Prostate gland (tissue), 2 donors: ENCODE results near the gene ARHGAP25. TPM values are rescaled to one million over a fixed set of nuclear protein-coding genes. Genes with fewer than 3 reads are reported as not detected.

Source experiments
- DNase-seq: peaks from one replicate; pipeline ENCODE4 v3.0.0-alpha.2; 2019; ENCODE audit warnings: low spot score
- H3K27ac ChIP-seq, 2 donors: fragments of 200-600 bp; sonication (generic); 2 replicates each; pipeline ENCODE4 v1.5.1; 2017 to 2019
- H3K27me3 ChIP-seq: fragments of 200-600 bp; sonication (generic); replicated peaks from 2 replicates; pipeline ENCODE4 v1.5.1; 2019; ENCODE audit not compliant: insufficient read depth
- H3K36me3 ChIP-seq, 2 donors: fragments of 200-600 bp; sonication (generic); 1 replicate in 1 of 2; 2 replicates in 1 of 2; pipeline versions ENCODE4 v1.5.1 to v1.8.1; 2017 to 2019
- H3K4me1 ChIP-seq: fragments of 200-600 bp; sonication (generic); replicated peaks from 2 replicates; pipeline ENCODE4 v1.5.1; 2019
- H3K4me3 ChIP-seq, 2 donors: fragments of 200-600 bp; sonication (generic); 2 replicates each; pipeline ENCODE4 v1.5.1; 2017 to 2019
- H3K9me3 ChIP-seq: fragments of 200-600 bp; sonication (generic); 2 replicates; pipeline ENCODE4 v1.5.1; 2017
- POLR2A ChIP-seq: fragments of 450-650 bp; IDR thresholded peaks from one replicate; pipeline ENCODE4 v1.6.1; 2016; ENCODE audit warnings: antibody characterized with exemption, mild to moderate bottlenecking
- POLR2AphosphoS5 ChIP-seq: sonication (generic); formaldehyde crosslinking; IDR thresholded peaks from one replicate; pipeline ENCODE4 v1.6.1; 2017; ENCODE audit warnings: antibody characterized with exemption
- WGBS: methylation state at CpG from one replicate; pipeline ENCODE4 v1.1.5; 2018; 5-methylcytosine and 5-hydroxymethylcytosine counted together
- intact Hi-C: fragments of 100-400 bp; cut with DNase I; formaldehyde crosslinking; loops from one replicate; pipeline ENCODE4 v1.14.2; 2022
- total RNA-seq, 2 donors: library from RNA; depleted of rRNA; stranded (reverse); fragments of >200 nt; gene quantifications; one replicate each; pipeline ENCODE4 v1.1.0, GENCODE V29; 2016
- TF ChIP-seq, protein P1 (sequence below), 4 experiments: fragments of 200-600 bp in 2 of 4; fragments of 450-650 bp in 2 of 4; sonication (generic) in 2 of 4; IDR thresholded peaks; 1 replicate in 3 of 4; 2 replicates in 1 of 4; pipeline ENCODE4 v1.5.1; 2016 to 2019; ENCODE audit warnings: antibody characterized with exemption in 4 of 4, mild to moderate bottlenecking in 2 of 4, moderate library complexity in 2 of 4

ARHGAP25 gene
- total RNA-seq, 2 donors from 2014 or later = 5.0 to 6.2 TPM

DNA sequence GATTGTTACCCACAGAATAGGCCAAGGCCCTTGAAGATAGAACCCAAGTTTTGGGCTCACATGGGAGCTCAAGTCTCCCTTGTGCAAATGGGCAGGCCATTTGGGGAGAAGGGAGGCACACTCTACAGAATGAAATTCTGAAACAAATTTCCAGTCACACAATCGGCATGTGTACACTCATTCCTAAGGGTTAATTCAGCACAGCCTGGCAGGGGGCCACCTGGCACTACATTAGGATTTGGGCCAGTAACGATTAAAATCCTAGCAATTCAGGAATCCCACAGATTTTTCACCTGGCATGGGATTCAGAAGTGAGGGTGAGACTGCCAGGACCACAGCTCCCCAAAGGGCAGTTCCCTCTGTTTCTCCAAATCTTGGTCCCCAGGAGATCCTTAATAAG lies 90.2 kb downstream of the ARHGAP25 start:
- no peak overlapping the region for H3K4me3 ChIP-seq
- 48% methylated on average over 2 of the region's 2 CpGs for WGBS
- no peak for TF ChIP-seq POLR2AphosphoS5
- TF ChIP-seq, protein P1, sequence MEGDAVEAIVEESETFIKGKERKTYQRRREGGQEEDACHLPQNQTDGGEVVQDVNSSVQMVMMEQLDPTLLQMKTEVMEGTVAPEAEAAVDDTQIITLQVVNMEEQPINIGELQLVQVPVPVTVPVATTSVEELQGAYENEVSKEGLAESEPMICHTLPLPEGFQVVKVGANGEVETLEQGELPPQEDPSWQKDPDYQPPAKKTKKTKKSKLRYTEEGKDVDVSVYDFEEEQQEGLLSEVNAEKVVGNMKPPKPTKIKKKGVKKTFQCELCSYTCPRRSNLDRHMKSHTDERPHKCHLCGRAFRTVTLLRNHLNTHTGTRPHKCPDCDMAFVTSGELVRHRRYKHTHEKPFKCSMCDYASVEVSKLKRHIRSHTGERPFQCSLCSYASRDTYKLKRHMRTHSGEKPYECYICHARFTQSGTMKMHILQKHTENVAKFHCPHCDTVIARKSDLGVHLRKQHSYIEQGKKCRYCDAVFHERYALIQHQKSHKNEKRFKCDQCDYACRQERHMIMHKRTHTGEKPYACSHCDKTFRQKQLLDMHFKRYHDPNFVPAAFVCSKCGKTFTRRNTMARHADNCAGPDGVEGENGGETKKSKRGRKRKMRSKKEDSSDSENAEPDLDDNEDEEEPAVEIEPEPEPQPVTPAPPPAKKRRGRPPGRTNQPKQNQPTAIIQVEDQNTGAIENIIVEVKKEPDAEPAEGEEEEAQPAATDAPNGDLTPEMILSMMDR (IDR thresholded peaks at IDR 0.05) = no peak
- TF ChIP-seq POLR2A = no peak
- no peaks in the 10 kb centered on the region for H3K9me3 ChIP-seq
- H3K27me3 ChIP-seq = no peaks in the 10 kb centered on the region
- no peak overlapping the region for H3K27ac ChIP-seq
- intact Hi-C loops = no loop called here
- no peak for DNase-seq
- H3K36me3 ChIP-seq = no peaks in the 10 kb centered on the region
- H3K4me1 ChIP-seq = peaks cover 4% of the 10 kb centered on the region

DNA sequence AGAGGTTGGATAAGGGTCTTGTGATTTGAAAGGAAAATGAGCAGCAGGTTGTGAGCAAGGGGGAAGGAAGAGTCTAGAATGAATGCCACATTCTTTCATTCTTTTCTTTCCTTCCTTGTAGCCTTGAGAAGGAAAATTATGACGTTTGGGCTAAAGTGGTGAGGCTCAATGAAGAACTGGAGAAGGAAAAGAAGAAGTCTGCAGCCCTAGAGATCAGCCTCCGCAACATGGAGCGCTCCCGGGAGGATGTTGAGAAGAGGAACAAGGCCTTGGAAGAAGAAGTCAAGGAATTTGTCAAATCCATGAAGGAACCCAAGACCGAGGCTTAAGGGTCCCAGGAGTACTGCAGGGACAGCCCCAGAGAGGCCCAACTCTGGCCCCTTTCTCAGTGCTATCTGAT lies 91.3 kb downstream of the ARHGAP25 start:
- TF ChIP-seq, protein P1 (IDR thresholded peaks at IDR 0.05) = no peak
- no peak for TF ChIP-seq POLR2A
- no peak for TF ChIP-seq POLR2AphosphoS5
- Histone ChIP-seq H3K9me3 (no peaks in the 10 kb centered on the region), H3K27ac (no peak overlapping the region), H3K36me3 (no peaks in the 10 kb centered on the region), H3K4me1 (peaks cover 4% of the 10 kb centered on the region), H3K27me3 (no peaks in the 10 kb centered on the region), H3K4me3 (no peak overlapping the region)
- intact Hi-C loops = no loop called here
- WGBS = 85% methylated on average over 5 of the region's 5 CpGs
- no peak for DNase-seq

DNA sequence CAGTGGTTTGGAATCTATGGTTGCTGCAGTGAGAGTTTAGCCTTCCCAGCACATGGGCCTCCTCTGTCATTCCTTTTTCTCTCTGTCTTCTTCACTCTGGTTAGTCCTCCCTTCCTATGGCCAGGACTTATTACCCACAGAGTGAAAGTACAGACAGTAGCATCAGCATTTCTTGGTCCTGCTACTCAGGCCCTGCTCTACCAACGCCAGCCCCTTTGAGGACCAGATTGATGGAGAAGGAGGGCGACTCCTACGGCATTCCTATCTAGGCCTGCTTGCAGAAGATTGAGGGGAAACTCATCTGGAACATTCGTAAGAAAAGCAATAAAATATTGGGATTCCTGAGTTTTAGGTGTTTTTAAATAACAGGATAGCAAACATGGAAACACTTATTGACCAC lies 93.1 kb downstream of the ARHGAP25 start:
- Histone ChIP-seq H3K9me3 (no peaks in the 10 kb centered on the region), H3K27me3 (no peaks in the 10 kb centered on the region), H3K36me3 (no peaks in the 10 kb centered on the region), H3K4me3 (no peak overlapping the region), H3K27ac (no peak overlapping the region), H3K4me1 (peaks cover 4% of the 10 kb centered on the region)
- intact Hi-C loops = no loop called here
- no peak for TF ChIP-seq POLR2AphosphoS5
- 98% methylated on average over 4 of the region's 4 CpGs for WGBS
- no peak for DNase-seq

DNA sequence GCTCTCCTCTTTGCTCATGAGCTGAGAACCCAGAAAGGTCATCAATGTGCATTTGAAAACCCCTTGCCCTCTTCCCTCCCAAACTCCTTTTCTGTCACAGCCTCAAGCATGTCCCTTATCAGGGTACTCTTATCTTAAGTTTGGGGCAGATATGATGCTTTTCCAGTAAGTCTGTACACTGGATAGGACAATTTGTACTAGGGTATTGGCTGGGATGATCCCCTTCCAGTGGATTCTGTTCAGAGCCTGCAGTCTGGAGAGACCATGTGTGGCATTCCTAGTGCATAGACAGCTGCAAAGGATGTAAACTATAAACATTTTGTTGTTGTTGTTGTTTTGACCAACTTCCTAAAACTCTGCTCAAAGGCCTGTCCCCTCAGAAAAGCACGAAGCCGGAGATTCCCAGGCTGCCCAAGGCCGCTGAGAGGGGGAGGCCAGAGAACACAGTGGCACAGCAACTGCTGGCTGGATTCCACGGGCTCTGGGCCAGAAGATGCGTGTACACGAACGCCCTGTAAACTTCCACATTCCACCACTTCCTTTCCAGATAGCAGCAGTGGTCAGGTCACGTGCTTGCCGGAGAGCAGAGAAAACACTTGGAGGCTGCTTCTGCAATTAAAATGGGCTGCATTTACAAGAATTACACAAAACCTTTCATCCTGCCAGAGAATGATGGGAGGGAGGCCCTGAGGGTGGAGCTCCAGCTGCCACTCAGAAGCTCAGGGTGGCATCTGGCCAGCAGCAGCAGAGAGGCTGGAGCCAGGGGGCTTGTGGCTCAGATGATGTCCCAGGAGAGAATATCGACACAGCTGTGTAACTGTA lies 94.5 kb downstream of the ARHGAP25 start:
- DNase-seq = peak; percentile 95

DNA sequence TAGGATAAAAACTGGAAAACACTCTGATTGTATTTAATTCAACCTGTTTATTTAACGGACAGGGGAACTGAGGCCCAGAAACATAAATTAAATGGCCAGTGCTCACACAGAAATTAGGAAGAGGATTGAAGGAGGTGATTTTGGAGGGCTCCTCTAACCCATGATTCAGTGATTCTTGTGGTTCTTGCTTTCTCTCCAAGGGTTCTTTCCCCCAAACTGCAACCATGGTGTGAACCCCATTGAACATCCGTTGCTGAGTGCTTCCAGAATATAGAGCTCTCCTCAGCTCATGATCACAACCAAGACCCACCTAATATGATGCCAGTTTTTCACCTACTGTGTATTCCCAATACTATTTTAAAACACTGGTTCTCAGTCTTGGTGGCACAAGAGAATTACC lies 95.1 kb downstream of the ARHGAP25 start:
- no peaks in the 10 kb centered on the region for H3K36me3 ChIP-seq
- WGBS = 45% methylated on average over 2 of the region's 2 CpGs
- TF ChIP-seq POLR2A (no peak), POLR2AphosphoS5 (no peak)
- TF ChIP-seq, protein P1 (IDR thresholded peaks at IDR 0.05) = no peak
- intact Hi-C loops = loop anchor here (10.0 kb wide), 1 partner anchor 75 kb away; no protein-coding TSS in a partner anchor
- H3K4me1 ChIP-seq = peaks cover 4% of the 10 kb centered on the region
- H3K27ac ChIP-seq = peak overlapping the region; percentile 8 to 36
- H3K27me3 ChIP-seq = no peaks in the 10 kb centered on the region
- H3K9me3 ChIP-seq = no peaks in the 10 kb centered on the region
- DNase-seq = no peak
- no peak overlapping the region for H3K4me3 ChIP-seq

More for the DNA sequence above, 94.5 kb downstream of the ARHGAP25 start:
- 0% methylated on average over 10 of the region's 10 CpGs for WGBS
- peak overlapping the region; percentile 8 to 36 for H3K27ac ChIP-seq
- no peaks in the 10 kb centered on the region for H3K9me3 ChIP-seq
- no peaks in the 10 kb centered on the region for H3K36me3 ChIP-seq
- H3K27me3 ChIP-seq = no peaks in the 10 kb centered on the region
- intact Hi-C loops = no loop called here
- peaks cover 4% of the 10 kb centered on the region for H3K4me1 ChIP-seq
- no peak overlapping the region for H3K4me3 ChIP-seq
- TF ChIP-seq POLR2AphosphoS5 = peak; percentile 98
- TF ChIP-seq POLR2A = no peak
